GM23248 (cell line): ENCODE measurements around the gene DGKQ.

Source experiments
- EZH2 ChIP-seq: fragments of 200-600 bp; sonication (generic); IDR thresholded peaks from 2 replicates; pipeline ENCODE4 v1.6.1; 2018; ENCODE audit warnings: antibody characterized with exemption, mild to moderate bottlenecking; ENCODE audit not compliant: insufficient read depth, poor library complexity, severe bottlenecking
- EZH2phosphoT487 ChIP-seq: fragments of 200-600 bp; sonication (generic); IDR thresholded peaks from 2 replicates; pipeline ENCODE4 v1.6.1; 2018; ENCODE audit warnings: antibody characterized with exemption, moderate library complexity, mild to moderate bottlenecking, low read depth; ENCODE audit not compliant: insufficient read depth

GRCh38 chr4:995311-996026 lies 22.1 kb upstream of the DGKQ start:
- TF ChIP-seq EZH2phosphoT487 (no peak), EZH2 (no peak)
